Duodenal mucosa (tissue), 2 donors: Measurements from ENCODE around the gene CPLX4.

ENCODE experiments used
- H3K27ac ChIP-seq: one replicate; pipeline ENCODE4 v1.7.0; 2013; ENCODE audit warnings: low read depth, low read length
- H3K27me3 ChIP-seq, 2 donors: one replicate each; pipeline ENCODE4 v1.7.0; 2013; ENCODE audit warnings: low read length in 2 of 2, control low read depth in 1 of 2; ENCODE audit not compliant: insufficient read depth in 2 of 2, control insufficient read depth in 1 of 2
- H3K36me3 ChIP-seq, 2 donors: one replicate each; pipeline ENCODE4 v1.7.0; 2013; ENCODE audit warnings: low read length in 2 of 2, control low read depth in 1 of 2; ENCODE audit not compliant: insufficient read depth in 2 of 2, control insufficient read depth in 1 of 2
- H3K4me1 ChIP-seq, 2 donors: one replicate each; pipeline ENCODE4 v1.7.0; 2013; ENCODE audit warnings: low read length in 2 of 2, control low read depth in 1 of 2; ENCODE audit not compliant: insufficient read depth in 2 of 2, control insufficient read depth in 1 of 2
- H3K4me3 ChIP-seq, 2 donors: one replicate each; pipeline ENCODE4 v1.7.0; 2013; ENCODE audit warnings: low read length in 2 of 2, low read depth in 1 of 2
- H3K9ac ChIP-seq, 2 donors: one replicate each; pipeline ENCODE4 v1.7.0; 2013; ENCODE audit warnings: low read length in 2 of 2, low read depth in 1 of 2
- H3K9me3 ChIP-seq, 2 donors: one replicate each; pipeline ENCODE4 v1.7.0; 2013; ENCODE audit warnings: low read length in 2 of 2, control low read depth in 1 of 2; ENCODE audit not compliant: control insufficient read depth in 1 of 2

The CPLX4 gene

DNA sequence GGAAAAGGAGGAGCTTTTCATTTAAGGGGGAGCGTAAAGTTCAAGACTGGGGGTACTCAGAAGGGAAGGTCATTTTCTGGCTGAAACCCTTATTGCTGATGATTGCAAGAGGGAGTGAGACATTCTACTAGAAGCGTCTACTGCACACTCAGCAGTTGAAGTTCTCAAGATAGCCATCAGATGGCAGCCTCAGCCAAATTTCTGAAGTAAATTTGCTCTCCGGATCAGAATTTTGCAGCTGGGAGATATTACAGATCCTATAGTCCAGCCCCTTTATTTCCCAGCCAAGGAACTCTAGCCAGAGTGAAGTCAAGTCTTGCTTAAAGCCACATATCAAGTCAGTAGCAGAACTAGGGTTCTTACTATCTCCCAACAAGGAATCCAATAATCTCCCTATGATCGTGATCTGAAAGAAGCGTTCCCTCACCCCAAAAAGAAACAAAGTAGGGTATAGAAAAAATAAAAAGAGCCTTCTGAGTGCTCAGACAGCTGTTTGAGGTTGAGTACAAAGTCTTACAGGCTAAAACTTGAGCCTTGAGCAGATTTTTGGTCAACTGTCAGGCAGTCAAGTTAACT lies 69.2 kb downstream of the CPLX4 start:
- Histone ChIP-seq H3K9ac (no peak overlapping the region), H3K36me3 (no peaks in the 10 kb centered on the region), H3K27me3 (peaks cover 4 to 16% of the 10 kb centered on the region in 2 donors), H3K4me1 (no peaks in the 10 kb centered on the region), H3K27ac (no peak overlapping the region), H3K9me3 (no peaks in the 10 kb centered on the region), H3K4me3 (no peak overlapping the region)

DNA sequence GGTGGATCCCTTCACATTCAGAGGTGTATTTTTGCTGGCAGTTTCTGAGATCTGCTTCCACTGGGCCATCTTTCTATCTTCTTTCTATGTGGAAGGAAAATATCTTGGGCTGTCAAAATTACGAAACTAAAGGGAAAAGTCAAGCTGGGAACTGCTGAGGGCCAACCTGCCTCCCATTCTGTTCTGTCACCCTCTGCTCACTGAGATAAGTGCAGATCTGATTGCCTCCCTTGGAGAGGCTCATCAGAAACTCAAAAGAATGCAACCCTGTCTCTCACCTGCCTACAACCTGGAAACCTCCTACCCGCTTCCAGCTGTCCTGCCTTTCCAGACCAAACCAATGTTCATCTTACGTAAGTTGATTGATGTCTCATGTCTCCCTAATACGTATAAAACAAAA lies 71.7 kb downstream of the CPLX4 start:
- Histone ChIP-seq H3K36me3 (no peaks in the 10 kb centered on the region), H3K4me1 (no peaks in the 10 kb centered on the region), H3K27me3 (peaks cover 4 to 16% of the 10 kb centered on the region in 2 donors), H3K27ac (no peak overlapping the region), H3K4me3 (no peak overlapping the region), H3K9ac (no peak overlapping the region), H3K9me3 (no peaks in the 10 kb centered on the region)
